Testis (tissue), 2 donors: Measurements from ENCODE around the gene RELA.

Experiments used
- POLR2A ChIP-seq: fragments of 450-650 bp; IDR thresholded peaks from one replicate; pipeline ENCODE4 v1.6.1; 2017; ENCODE audit warnings: antibody characterized with exemption, mild to moderate bottlenecking, moderate library complexity
- TF ChIP-seq, protein P1 (sequence below), 3 experiments: fragments of 450-650 bp in 2 of 3; fragments of 200-600 bp in 1 of 3; sonication (generic) in 1 of 3; IDR thresholded peaks; one replicate each; pipeline ENCODE4 v1.5.1; 2016 to 2019; ENCODE audit warnings: antibody characterized with exemption in 3 of 3, mild to moderate bottlenecking in 2 of 3, moderate library complexity in 1 of 3

DNA sequence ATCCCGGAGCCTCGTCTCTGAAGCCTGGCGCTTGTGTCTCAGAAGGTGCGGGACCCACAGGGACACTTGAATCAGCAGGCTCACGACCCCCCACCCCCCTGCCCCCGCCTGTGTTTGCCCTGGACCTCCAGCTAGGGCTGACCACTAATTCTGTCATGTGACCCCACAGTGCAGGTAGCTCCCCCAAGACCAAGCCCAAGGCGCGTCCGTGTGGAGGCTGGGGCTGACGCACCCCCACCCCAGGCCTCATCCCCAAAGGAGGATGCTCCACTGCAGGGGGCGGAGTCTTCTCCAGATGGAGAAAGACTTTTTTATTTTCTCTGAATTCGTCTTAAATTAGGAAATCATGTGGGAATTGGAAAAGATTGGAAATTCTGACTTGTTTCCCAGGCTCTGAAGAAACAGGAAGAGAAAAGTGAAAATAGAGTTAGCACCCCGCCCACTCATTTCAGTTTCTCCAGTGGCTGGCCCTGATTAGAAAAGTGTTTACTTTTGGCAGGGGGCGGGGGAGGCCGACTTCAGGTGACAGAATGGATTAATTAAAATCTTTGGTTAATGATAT lies 1.0 kb upstream of the RELA start:
- TF ChIP-seq, protein P1, sequence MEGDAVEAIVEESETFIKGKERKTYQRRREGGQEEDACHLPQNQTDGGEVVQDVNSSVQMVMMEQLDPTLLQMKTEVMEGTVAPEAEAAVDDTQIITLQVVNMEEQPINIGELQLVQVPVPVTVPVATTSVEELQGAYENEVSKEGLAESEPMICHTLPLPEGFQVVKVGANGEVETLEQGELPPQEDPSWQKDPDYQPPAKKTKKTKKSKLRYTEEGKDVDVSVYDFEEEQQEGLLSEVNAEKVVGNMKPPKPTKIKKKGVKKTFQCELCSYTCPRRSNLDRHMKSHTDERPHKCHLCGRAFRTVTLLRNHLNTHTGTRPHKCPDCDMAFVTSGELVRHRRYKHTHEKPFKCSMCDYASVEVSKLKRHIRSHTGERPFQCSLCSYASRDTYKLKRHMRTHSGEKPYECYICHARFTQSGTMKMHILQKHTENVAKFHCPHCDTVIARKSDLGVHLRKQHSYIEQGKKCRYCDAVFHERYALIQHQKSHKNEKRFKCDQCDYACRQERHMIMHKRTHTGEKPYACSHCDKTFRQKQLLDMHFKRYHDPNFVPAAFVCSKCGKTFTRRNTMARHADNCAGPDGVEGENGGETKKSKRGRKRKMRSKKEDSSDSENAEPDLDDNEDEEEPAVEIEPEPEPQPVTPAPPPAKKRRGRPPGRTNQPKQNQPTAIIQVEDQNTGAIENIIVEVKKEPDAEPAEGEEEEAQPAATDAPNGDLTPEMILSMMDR (IDR thresholded peaks at IDR 0.05), result no peak
- TF ChIP-seq POLR2A, result no peak
